ENCODE measurements around the gene CHST11. TPM values are rescaled to one million over a fixed set of nuclear protein-coding genes. Genes with fewer than 3 reads are reported as not detected.

The CHST11 gene
- total and polyA plus RNA-seq, 2 of the 4 experiments (the other 2 are of a cell fraction), result 1.4 to 2.7 TPM

DNA sequence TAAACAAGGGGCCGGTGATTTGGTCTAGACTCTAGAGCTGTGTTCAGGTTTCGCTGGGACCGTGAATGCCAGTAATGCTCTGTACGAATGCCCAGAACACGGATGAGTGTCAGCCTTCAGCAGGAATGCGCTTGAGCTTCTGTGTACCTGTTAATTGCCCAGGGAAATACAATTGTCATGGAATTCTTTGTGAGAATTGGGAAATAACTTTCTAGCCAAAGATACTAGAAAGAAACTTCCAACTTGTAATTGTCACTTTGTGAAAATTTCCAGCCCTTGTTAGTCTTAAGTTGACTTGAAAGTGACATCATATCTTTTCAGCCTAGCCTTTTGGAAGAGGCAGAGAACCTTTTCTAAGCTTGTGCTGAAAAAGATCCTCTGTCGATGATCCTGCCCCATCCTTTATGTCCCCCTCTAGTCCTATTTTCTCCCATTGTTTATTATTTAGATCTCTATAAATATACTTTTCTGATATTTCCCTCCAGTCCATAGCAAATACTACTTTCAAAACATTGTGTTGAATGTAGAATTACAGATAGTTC lies 2.7 kb downstream of the CHST11 start:
- intact Hi-C loops (cut with micrococcal nuclease), result no loop called here
- no peaks in the 10 kb centered on the region for H3K36me3 ChIP-seq (ENCODE audit: control insufficient read depth, insufficient read depth, low read length)
- no peak overlapping the region for H4K91ac ChIP-seq (ENCODE audit: insufficient read depth, low read depth, low read length)
- no peak overlapping the region for H3K4me3 ChIP-seq (ENCODE audit: insufficient read depth, low read depth, low read length)
- ATAC-seq (ENCODE audit: low read depth) (no peak), DNase-seq (no peak)
- TF ChIP-seq MXI1 (IDR thresholded peaks at IDR 0.05; ENCODE audit: borderline replicate concordance, low read depth, low read length) (no peak), BHLHE40 (IDR thresholded peaks at IDR 0.05; ENCODE audit: low read depth, low read length) (no peak), RFX5 (IDR thresholded peaks at IDR 0.05; ENCODE audit: low read depth, low read length) (no peak), RCOR1 (IDR thresholded peaks at IDR 0.05; ENCODE audit: insufficient replicate concordance, low read length) (no peak), NFE2L2 (IDR thresholded peaks at IDR 0.05; ENCODE audit: low read depth, low read length) (no peak), MAZ (IDR thresholded peaks at IDR 0.05; ENCODE audit: borderline replicate concordance, low read depth, low read length) (no peak), SMC3 (IDR thresholded peaks at IDR 0.05; ENCODE audit: low read depth, low read length) (no peak), CEBPB (IDR thresholded peaks at IDR 0.05; ENCODE audit: low read depth, low read length) (no peak), POLR2A (IDR thresholded peaks at IDR 0.05; ENCODE audit: low read depth, low read length) (no peak), CHD1 (IDR thresholded peaks at IDR 0.05; ENCODE audit: low read depth, low read length) (no peak), FOS (IDR thresholded peaks at IDR 0.05; ENCODE audit: low read depth, low read length) (no peak), RAD21 (IDR thresholded peaks at IDR 0.05; ENCODE audit: low read length) (no peak), MAFK (IDR thresholded peaks at IDR 0.05; ENCODE audit: low read depth, low read length) (no peak)
- TF ChIP-seq, protein P1, sequence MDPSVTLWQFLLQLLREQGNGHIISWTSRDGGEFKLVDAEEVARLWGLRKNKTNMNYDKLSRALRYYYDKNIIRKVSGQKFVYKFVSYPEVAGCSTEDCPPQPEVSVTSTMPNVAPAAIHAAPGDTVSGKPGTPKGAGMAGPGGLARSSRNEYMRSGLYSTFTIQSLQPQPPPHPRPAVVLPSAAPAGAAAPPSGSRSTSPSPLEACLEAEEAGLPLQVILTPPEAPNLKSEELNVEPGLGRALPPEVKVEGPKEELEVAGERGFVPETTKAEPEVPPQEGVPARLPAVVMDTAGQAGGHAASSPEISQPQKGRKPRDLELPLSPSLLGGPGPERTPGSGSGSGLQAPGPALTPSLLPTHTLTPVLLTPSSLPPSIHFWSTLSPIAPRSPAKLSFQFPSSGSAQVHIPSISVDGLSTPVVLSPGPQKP (IDR thresholded peaks at IDR 0.05; ENCODE audit: borderline replicate concordance, low read depth, low read length), result no peak
- TF ChIP-seq, protein P2, sequence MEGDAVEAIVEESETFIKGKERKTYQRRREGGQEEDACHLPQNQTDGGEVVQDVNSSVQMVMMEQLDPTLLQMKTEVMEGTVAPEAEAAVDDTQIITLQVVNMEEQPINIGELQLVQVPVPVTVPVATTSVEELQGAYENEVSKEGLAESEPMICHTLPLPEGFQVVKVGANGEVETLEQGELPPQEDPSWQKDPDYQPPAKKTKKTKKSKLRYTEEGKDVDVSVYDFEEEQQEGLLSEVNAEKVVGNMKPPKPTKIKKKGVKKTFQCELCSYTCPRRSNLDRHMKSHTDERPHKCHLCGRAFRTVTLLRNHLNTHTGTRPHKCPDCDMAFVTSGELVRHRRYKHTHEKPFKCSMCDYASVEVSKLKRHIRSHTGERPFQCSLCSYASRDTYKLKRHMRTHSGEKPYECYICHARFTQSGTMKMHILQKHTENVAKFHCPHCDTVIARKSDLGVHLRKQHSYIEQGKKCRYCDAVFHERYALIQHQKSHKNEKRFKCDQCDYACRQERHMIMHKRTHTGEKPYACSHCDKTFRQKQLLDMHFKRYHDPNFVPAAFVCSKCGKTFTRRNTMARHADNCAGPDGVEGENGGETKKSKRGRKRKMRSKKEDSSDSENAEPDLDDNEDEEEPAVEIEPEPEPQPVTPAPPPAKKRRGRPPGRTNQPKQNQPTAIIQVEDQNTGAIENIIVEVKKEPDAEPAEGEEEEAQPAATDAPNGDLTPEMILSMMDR (conservative IDR thresholded peaks at IDR 0.05; ENCODE audit: low read depth, low read length), result no peak
- no peak overlapping the region for H2BK120ac ChIP-seq (ENCODE audit: low read depth, low read length)
- BruUV-seq (replicated peaks), result no TSS peak
- no peak overlapping the region for H4K5ac ChIP-seq (ENCODE audit: low read depth, low read length)
- in situ Hi-C loops (cut with MboI; ENCODE audit: low sequenced_read_pairs), result no loop called here
- ChIA-PET CTCF (interaction anchor here (0.5 kb wide), 1 partner anchor 12 kb away, joined by 3 read pairs; no protein-coding TSS in a partner anchor), POLR2A (ENCODE audit: unreplicated experiment) (no interaction called here)
- peaks cover 0 to 6% of the 10 kb centered on the region in 2 experiments; a peak in 1 of 4 replicates for H3K79me1 ChIP-seq (ENCODE audit: low read depth in 1 of 2, low read length in 2 of 2)
- H3K4me1 ChIP-seq (ENCODE audit: control insufficient read depth, insufficient read depth, low read length), result peaks cover 2% of the 10 kb centered on the region; the same call in 1 of the 2 replicates
- no peak overlapping the region for H3K23ac ChIP-seq (ENCODE audit: low read depth, low read length)
- no peak overlapping the region for H4K8ac ChIP-seq (ENCODE audit: low read depth in 2 of 2, low read length in 2 of 2)
- no peaks in the 10 kb centered on the region for H3K9me3 ChIP-seq (ENCODE audit: control insufficient read depth, insufficient read depth, low read length)
- no peaks in the 10 kb centered on the region for H4K20me1 ChIP-seq (ENCODE audit: insufficient read depth, low read length)
- no peak overlapping the region for H2AFZ ChIP-seq (replicated peaks; ENCODE audit: low read length, poor library complexity)
- no peak overlapping the region for H3K4ac ChIP-seq (ENCODE audit: low read depth, low read length)
- H3K27ac ChIP-seq (ENCODE audit: insufficient read depth, low read length), result no peak overlapping the region
- H3K27me3 ChIP-seq (ENCODE audit: control insufficient read depth, insufficient read depth, low read length), result peaks cover 14% of the 10 kb centered on the region; the same call in 1 of the 2 replicates
- no peak overlapping the region for H3K14ac ChIP-seq (replicated peaks; ENCODE audit: low read depth, low read length)
- no peak overlapping the region for H3K4me2 ChIP-seq (ENCODE audit: low read depth, low read length)
- no peak overlapping the region for H2BK15ac ChIP-seq (ENCODE audit: low read depth, low read length)
- H3K9me1 ChIP-seq (ENCODE audit: insufficient read depth, low read length), result peaks cover 7% of the 10 kb centered on the region
- H2BK5ac ChIP-seq (ENCODE audit: low read depth, low read length, poor library complexity, severe bottlenecking), result no peak overlapping the region
- 98% methylated on average over 4 of the region's 7 CpGs; no CpG with 5 or more reads in 1 of the 2 experiments for WGBS, 2 experiments (ENCODE audit: extremely low coverage in 2 of 2, insufficient read length in 1 of 2)
- H3K56ac ChIP-seq (ENCODE audit: extremely low read depth, insufficient read depth, low read length), result no peak overlapping the region
- no peak overlapping the region for H2BK20ac ChIP-seq (ENCODE audit: low read depth, low read length)
- H2AK5ac ChIP-seq (ENCODE audit: low read depth, low read length), result no peak overlapping the region
- H3K9ac ChIP-seq (ENCODE audit: low read depth, low read length), result no peak overlapping the region
- H2AK9ac ChIP-seq (replicated peaks; ENCODE audit: low read depth, low read length, poor library complexity), result no peak overlapping the region
- H3K18ac ChIP-seq (ENCODE audit: low read depth, low read length), result no peak overlapping the region
- dilution Hi-C loops (cut with HindIII; ENCODE audit: low sequenced_read_pairs, unreplicated experiment), result no loop called here
